HepG2 (cell line): ENCODE measurements around the gene PRSS21.

Experiments used
- ARNT ChIP-seq: fragments of 450-650 bp; IDR thresholded peaks from 2 replicates; pipeline ENCODE4 v1.6.1; 2017
- POLR2A ChIP-seq, 2 experiments: IDR thresholded peaks; 2 replicates each; pipeline ENCODE4 v1.6.1; 2011; ENCODE audit warnings: low read depth in 2 of 2, low read length in 2 of 2, mild to moderate bottlenecking in 1 of 2, moderate library complexity in 1 of 2; ENCODE audit not compliant: insufficient read depth in 1 of 2
- POLR2AphosphoS5 ChIP-seq: IDR thresholded peaks from 2 replicates; pipeline ENCODE4 v1.6.1; 2012; ENCODE audit warnings: low read depth, low read length
- SIX4 ChIP-seq: sonication (generic); formaldehyde crosslinking; IDR thresholded peaks from 2 replicates; pipeline ENCODE4 v1.4.0; 2020; ENCODE audit warnings: missing genetic modification reagents
- ZFX ChIP-seq: sonication (generic); formaldehyde crosslinking; IDR thresholded peaks from 2 replicates; pipeline ENCODE4 v1.4.0; 2020; ENCODE audit warnings: mild to moderate bottlenecking, low read depth, missing genetic modification reagents, moderate library complexity
- ZNF740 ChIP-seq: sonication (generic); formaldehyde crosslinking; IDR thresholded peaks from 2 replicates; pipeline ENCODE4 v1.4.0; 2020; ENCODE audit warnings: missing genetic modification reagents

GRCh38 chr16:2819179-2819938, 2.3 kb downstream of the PRSS21 start:
- TF ChIP-seq ZNF740 (CRISPR knock-in tag): no peak
- no peak for TF ChIP-seq POLR2AphosphoS5
- TF ChIP-seq ARNT: no peak
- TF ChIP-seq ZFX (CRISPR knock-in tag): no peak
- no peak for TF ChIP-seq SIX4 (CRISPR knock-in tag)
- no peak for TF ChIP-seq POLR2A (IDR thresholded peaks at IDR 0.05; ENCODE audit: insufficient read depth in 1 of 2, low read depth in 2 of 2, low read length in 2 of 2)
